GM03348 (cell line): ENCODE results near the gene KIF3C.
"Not testable (repeated sequence)": the region's sequence is repeated elsewhere in the genome, so short reads cannot be mapped to it uniquely, and the experiment has no call there.

ENCODE experiments used
- DNase-seq: peaks from one replicate; pipeline ENCODE4 v3.0.0; 2012; ENCODE audit warnings: low spot score

Gene KIF3C

GRCh38 chr2:25999406-25999805 is 17.1 kb upstream of the KIF3C start:
- not testable (repeated sequence) for DNase-seq

GRCh38 chr2:25998816-25999383 is 16.6 kb upstream of the KIF3C start:
- DNase-seq: not testable (repeated sequence)

- DNase-seq: peak; percentile 25
These were observed 14.5 kb upstream of the KIF3C start for GRCh38 chr2:25996844-25997243.

- no peak for DNase-seq
These were observed 12.2 kb upstream of the KIF3C start for GRCh38 chr2:25994509-25994908.

- no peak for DNase-seq
These were observed 10.8 kb upstream of the KIF3C start for GRCh38 chr2:25993049-25993448.

GRCh38 chr2:25992556-25992955 is 10.3 kb upstream of the KIF3C start:
- DNase-seq: no peak

- DNase-seq: no peak
These were observed 9.7 kb upstream of the KIF3C start for GRCh38 chr2:25991965-25992364.

- DNase-seq: no peak
These were observed 6.9 kb upstream of the KIF3C start for GRCh38 chr2:25989154-25989553.

- no peak for DNase-seq
These were observed 5.8 kb upstream of the KIF3C start for GRCh38 chr2:25988134-25988533.

- no peak for DNase-seq
These were observed 1.4 kb upstream of the KIF3C start for GRCh38 chr2:25983735-25984134.

GRCh38 chr2:25982968-25983280 is 627 bp upstream of the KIF3C start:
- DNase-seq: no peak

GRCh38 chr2:25981596-25982272 is 563 bp downstream of the KIF3C start:
- DNase-seq: peak; percentile 49

- no peak for DNase-seq
These were observed 1.3 kb downstream of the KIF3C start for GRCh38 chr2:25980951-25981350.

- no peak for DNase-seq
These were observed 2.0 kb downstream of the KIF3C start for GRCh38 chr2:25980076-25980887.

- DNase-seq: no peak
These were observed 3.3 kb downstream of the KIF3C start for GRCh38 chr2:25979001-25979400.

- DNase-seq: no peak
These were observed 4.5 kb downstream of the KIF3C start for GRCh38 chr2:25977768-25978167.

GRCh38 chr2:25976983-25977741 is 5.1 kb downstream of the KIF3C start:
- peak; percentile 19 for DNase-seq

- DNase-seq: no peak
These were observed 10.1 kb downstream of the KIF3C start for GRCh38 chr2:25972049-25972823.

- no peak for DNase-seq
These were observed 10.7 kb downstream of the KIF3C start for GRCh38 chr2:25971596-25971995.

- no peak for DNase-seq
These were observed 15.6 kb downstream of the KIF3C start for GRCh38 chr2:25966531-25967270.

GRCh38 chr2:25964891-25965290 is 17.4 kb downstream of the KIF3C start:
- DNase-seq: no peak
